IPS DF 19.7 (cell line): ENCODE data around the gene GLRA1.
"Not testable (repeated sequence)": the region's sequence is repeated elsewhere in the genome, so short reads cannot be mapped to it uniquely, and the experiment has no call there.

Experiments used
- DNase-seq: peaks from one replicate; pipeline ENCODE4 v3.0.0-alpha.2; 2013; ENCODE audit warnings: low read depth, low spot score

Gene GLRA1

GRCh38 chr5:151885138-151885908 is 39.3 kb downstream of the GLRA1 start:
- no peak for DNase-seq

- DNase-seq: no peak
Measured at GRCh38 chr5:151881621-151882225, 42.9 kb downstream of the GLRA1 start.

GRCh38 chr5:151880324-151880723 is 44.3 kb downstream of the GLRA1 start:
- DNase-seq: no peak

GRCh38 chr5:151873701-151874100 is 51.0 kb downstream of the GLRA1 start:
- no peak for DNase-seq

GRCh38 chr5:151872701-151873100 is 52.0 kb downstream of the GLRA1 start:
- no peak for DNase-seq

GRCh38 chr5:151870820-151871219 is 53.8 kb downstream of the GLRA1 start:
- DNase-seq: no peak

- DNase-seq: no peak
Measured at GRCh38 chr5:151870271-151870670, 54.4 kb downstream of the GLRA1 start.

- DNase-seq: no peak
Measured at GRCh38 chr5:151869843-151870242, 54.8 kb downstream of the GLRA1 start.

GRCh38 chr5:151868451-151868850 is 56.2 kb downstream of the GLRA1 start:
- DNase-seq: no peak

- no peak for DNase-seq
Measured at GRCh38 chr5:151864061-151864748, 60.4 kb downstream of the GLRA1 start.

- DNase-seq: no peak
Measured at GRCh38 chr5:151863566-151863965, 61.1 kb downstream of the GLRA1 start.

GRCh38 chr5:151862811-151863472 is 61.7 kb downstream of the GLRA1 start:
- no peak for DNase-seq

- DNase-seq: not testable (repeated sequence)
Measured at GRCh38 chr5:151860867-151861266, 63.8 kb downstream of the GLRA1 start.

GRCh38 chr5:151856861-151857260 is 67.8 kb downstream of the GLRA1 start:
- DNase-seq: no peak

GRCh38 chr5:151855701-151856100 is 69.0 kb downstream of the GLRA1 start:
- DNase-seq: no peak

- no peak for DNase-seq
Measured at GRCh38 chr5:151847871-151848270, 76.8 kb downstream of the GLRA1 start.

- no peak for DNase-seq
Measured at GRCh38 chr5:151846765-151847164, 77.9 kb downstream of the GLRA1 start.

GRCh38 chr5:151832843-151833242 is 91.8 kb downstream of the GLRA1 start:
- not testable (repeated sequence) for DNase-seq

GRCh38 chr5:151829370-151829769 is 95.3 kb downstream of the GLRA1 start:
- DNase-seq: no peak

- DNase-seq: peak; percentile 33
Measured at GRCh38 chr5:151825445-151825844, 99.2 kb downstream of the GLRA1 start.

GRCh38 chr5:151822141-151822540 is 102.5 kb downstream of the GLRA1 start:
- no peak for DNase-seq

- no peak for DNase-seq
Measured at GRCh38 chr5:151820903-151821302, 103.7 kb downstream of the GLRA1 start.
